Loucy (cell line): Measurements from ENCODE around the gene KRTAP10-1.
"Not testable (repeated sequence)": the region's sequence is repeated elsewhere in the genome, so short reads cannot be mapped to it uniquely, and the experiment has no call there.

Experiments
- H2AFZ ChIP-seq: fragments of 200-600 bp; sonication (generic); 2 replicates; pipeline ENCODE4 v1.6.0; 2016; ENCODE audit warnings: antibody characterized with exemption, mild to moderate bottlenecking, low read length, moderate library complexity
- H3F3A ChIP-seq: fragments of 200-600 bp; 2 replicates; pipeline ENCODE4 v1.6.0; 2016; ENCODE audit warnings: antibody characterized with exemption, low read depth, mild to moderate bottlenecking
- H3K27me3 ChIP-seq: fragments of 200-600 bp; sonication (generic); 2 replicates; pipeline ENCODE4 v1.6.1; 2014; ENCODE audit warnings: low read length, mild to moderate bottlenecking; ENCODE audit not compliant: insufficient read depth, poor library complexity, severe bottlenecking
- H3K36me3 ChIP-seq: fragments of 200-600 bp; sonication (generic); 2 replicates; pipeline ENCODE4 v1.6.1; 2016; ENCODE audit warnings: low read length; ENCODE audit not compliant: insufficient read depth
- H3K4me1 ChIP-seq: fragments of 200-600 bp; sonication (generic); 2 replicates; pipeline ENCODE4 v1.5.1; 2014; ENCODE audit warnings: low read length, mild to moderate bottlenecking; ENCODE audit not compliant: insufficient read depth, poor library complexity, severe bottlenecking
- H3K4me2 ChIP-seq: fragments of 200-600 bp; sonication (generic); 2 replicates; pipeline ENCODE4 v1.6.0; 2014; ENCODE audit warnings: antibody characterized with exemption, low read length, low read depth, mild to moderate bottlenecking; ENCODE audit not compliant: poor library complexity, severe bottlenecking
- H3K4me3 ChIP-seq: fragments of 200-600 bp; sonication (generic); 2 replicates; pipeline ENCODE4 v1.5.1; 2014; ENCODE audit warnings: low read length, mild to moderate bottlenecking, mixed read lengths; ENCODE audit not compliant: poor library complexity, severe bottlenecking
- H3K79me2 ChIP-seq: fragments of 200-600 bp; sonication (generic); 2 replicates; pipeline ENCODE4 v1.6.1; 2014; ENCODE audit warnings: low read length; ENCODE audit not compliant: insufficient read depth
- H3K9ac ChIP-seq: fragments of 200-600 bp; sonication (generic); 2 replicates; pipeline ENCODE4 v1.6.0; 2014; ENCODE audit warnings: mild to moderate bottlenecking, low read depth, low read length, moderate library complexity; ENCODE audit not compliant: poor library complexity, severe bottlenecking
- H3K9me2 ChIP-seq: fragments of 200-600 bp; sonication (generic); replicated peaks from 2 replicates; pipeline ENCODE4 v1.6.1; 2016; ENCODE audit warnings: low read depth, low read length, mixed read lengths
- H3K9me3 ChIP-seq: fragments of 200-600 bp; sonication (generic); 2 replicates; pipeline ENCODE4 v1.6.1; 2014; ENCODE audit warnings: mild to moderate bottlenecking, antibody characterized with exemption, low read length, low read depth; ENCODE audit not compliant: insufficient read depth
- H4K20me1 ChIP-seq: fragments of 200-600 bp; sonication (generic); 2 replicates; pipeline ENCODE4 v1.6.0; 2014; ENCODE audit warnings: antibody characterized with exemption, low read length, mild to moderate bottlenecking; ENCODE audit not compliant: insufficient read depth, poor library complexity, severe bottlenecking
- CTCF ChIP-seq: fragments of 200-600 bp; sonication (generic); conservative IDR thresholded peaks from 2 replicates; pipeline ENCODE4 v1.5.1; 2014; ENCODE audit warnings: mild to moderate bottlenecking, antibody characterized with exemption, low read length
- EZH2phosphoT487 ChIP-seq: fragments of 200-600 bp; IDR thresholded peaks from 2 replicates; pipeline ENCODE4 v1.6.1; 2018; ENCODE audit warnings: antibody characterized with exemption, mild to moderate bottlenecking, moderate library complexity, borderline replicate concordance

Gene KRTAP10-1

GRCh38 chr21:44575307-44576024, 35.5 kb upstream of the KRTAP10-1 start:
- Histone ChIP-seq H3K27me3 (no peaks in the 10 kb centered on the region), H3K4me1 (no peaks in the 10 kb centered on the region), H3K4me3 (no peak overlapping the region), H3K36me3 (no peaks in the 10 kb centered on the region), H3K9me3 (no peaks in the 10 kb centered on the region; the same call in 1 of the 2 replicates), H3F3A (no peaks in the 10 kb centered on the region), H3K4me2 (no peak overlapping the region), H3K9me2 (no peaks in the 10 kb centered on the region), H3K79me2 (no peaks in the 10 kb centered on the region), H3K9ac (no peak overlapping the region), H2AFZ (no peak overlapping the region), H4K20me1 (no peaks in the 10 kb centered on the region)
- TF ChIP-seq CTCF (no peak), EZH2phosphoT487 (no peak)

DNA sequence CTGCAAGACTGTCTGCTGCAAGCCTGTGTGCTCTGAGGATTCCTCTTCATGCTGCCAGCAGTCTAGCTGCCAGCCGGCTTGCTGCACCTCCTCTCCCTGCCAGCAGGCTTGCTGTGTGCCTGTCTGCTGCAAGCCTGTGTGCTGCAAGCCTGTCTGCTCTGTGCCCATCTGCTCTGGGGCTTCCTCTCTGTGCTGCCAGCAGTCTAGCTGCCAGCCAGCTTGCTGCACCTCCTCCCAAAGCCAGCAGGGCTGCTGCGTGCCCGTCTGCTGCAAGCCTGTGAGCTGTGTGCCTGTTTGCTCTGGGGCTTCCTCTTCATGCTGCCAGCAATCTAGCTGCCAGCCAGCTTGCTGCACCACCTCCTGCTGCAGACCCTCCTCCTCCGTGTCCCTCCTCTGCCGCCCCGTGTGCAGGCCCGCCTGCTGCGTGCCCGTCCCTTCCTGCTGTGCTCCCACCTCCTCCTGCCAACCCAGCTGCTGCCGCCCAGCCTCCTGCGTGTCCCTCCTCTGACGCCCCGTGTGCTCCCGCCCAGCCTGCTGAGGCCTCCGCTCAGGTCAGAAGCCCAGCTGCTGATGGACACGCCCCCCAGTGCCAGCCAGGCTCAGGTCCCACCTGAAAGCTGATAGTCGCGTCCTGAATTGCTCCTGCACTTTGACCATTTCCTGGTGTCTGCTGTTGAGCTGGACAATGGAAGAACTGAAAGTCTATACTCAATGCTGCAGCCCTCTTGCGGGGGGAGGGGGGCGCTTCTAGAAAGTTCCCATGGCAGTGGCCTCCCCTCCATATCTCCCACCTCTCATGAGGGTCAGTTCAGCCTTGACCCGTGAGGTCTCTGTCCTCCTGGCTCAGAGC, 34.7 kb upstream of the KRTAP10-1 start:
- H3K79me2 ChIP-seq = no peaks in the 10 kb centered on the region
- no peaks in the 10 kb centered on the region for H4K20me1 ChIP-seq
- no peaks in the 10 kb centered on the region for H3F3A ChIP-seq
- no peaks in the 10 kb centered on the region for H3K9me2 ChIP-seq
- no peaks in the 10 kb centered on the region for H3K27me3 ChIP-seq
- H3K4me2 ChIP-seq = no peak overlapping the region
- no peaks in the 10 kb centered on the region for H3K4me1 ChIP-seq
- H3K9me3 ChIP-seq = no peaks in the 10 kb centered on the region; the same call in 1 of the 2 replicates
- H2AFZ ChIP-seq = no peak overlapping the region
- TF ChIP-seq CTCF (no peak), EZH2phosphoT487 (no peak)
- H3K36me3 ChIP-seq = no peaks in the 10 kb centered on the region
- H3K9ac ChIP-seq = no peak overlapping the region
- H3K4me3 ChIP-seq = no peak overlapping the region

DNA sequence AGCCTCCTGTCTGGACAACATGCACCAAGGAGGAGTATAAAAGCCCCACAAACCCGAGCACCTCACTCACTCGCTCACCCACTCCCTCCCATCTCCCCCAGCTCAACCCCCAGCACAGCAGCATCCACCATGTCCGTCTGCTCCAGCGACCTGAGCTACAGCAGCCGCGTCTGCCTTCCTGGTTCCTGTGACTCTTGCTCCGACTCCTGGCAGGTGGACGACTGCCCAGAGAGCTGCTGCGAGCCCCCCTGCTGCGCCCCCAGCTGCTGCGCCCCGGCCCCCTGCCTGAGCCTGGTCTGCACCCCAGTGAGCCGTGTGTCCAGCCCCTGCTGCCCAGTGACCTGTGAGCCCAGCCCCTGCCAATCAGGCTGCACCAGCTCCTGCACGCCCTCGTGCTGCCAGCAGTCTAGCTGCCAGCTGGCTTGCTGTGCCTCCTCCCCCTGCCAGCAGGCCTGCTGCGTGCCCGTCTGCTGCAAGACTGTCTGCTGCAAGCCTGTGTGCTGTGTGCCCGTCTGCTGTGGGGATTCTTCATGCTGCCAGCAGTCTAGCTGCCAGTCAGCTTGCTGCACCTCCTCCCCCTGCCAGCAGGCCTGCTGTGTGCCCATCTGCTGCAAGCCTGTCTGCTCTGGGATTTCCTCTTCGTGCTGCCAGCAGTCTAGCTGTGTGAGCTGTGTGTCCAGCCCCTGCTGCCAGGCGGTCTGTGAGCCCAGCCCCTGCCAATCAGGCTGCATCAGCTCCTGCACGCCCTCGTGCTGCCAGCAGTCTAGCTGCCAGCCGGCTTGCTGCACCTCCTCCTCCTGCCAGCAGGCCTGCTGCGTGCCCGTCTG, 33.8 kb upstream of the KRTAP10-1 start, which contains the start of gene KRTAP10-4:
KRTAP10-4 (plus strand) TSS at position 100 of the 827 bp plus-strand sequence; CDS start at position 130, 30 bp downstream.
- H3K9me2 ChIP-seq, H3K4me3 ChIP-seq, H3K79me2 ChIP-seq, H3F3A ChIP-seq, H2AFZ ChIP-seq, H3K36me3 ChIP-seq, H4K20me1 ChIP-seq, H3K27me3 ChIP-seq, H3K4me1 ChIP-seq, H3K9me3 ChIP-seq, H3K9ac ChIP-seq, H3K4me2 ChIP-seq: not testable (repeated sequence)
